RCC 7860 (cell line): ENCODE data around the gene F13A1.

ENCODE experiments used
- DNase-seq: peaks from one replicate; pipeline ENCODE4 v3.0.0-alpha.2; 2015; ENCODE audit warnings: low spot score
- FAIRE-seq: peaks from 2 replicates; lab custom pipeline; 2012; peaks lifted over from hg19 to GRCh38; lab: Jason Lieb, UNC

The F13A1 gene

DNA sequence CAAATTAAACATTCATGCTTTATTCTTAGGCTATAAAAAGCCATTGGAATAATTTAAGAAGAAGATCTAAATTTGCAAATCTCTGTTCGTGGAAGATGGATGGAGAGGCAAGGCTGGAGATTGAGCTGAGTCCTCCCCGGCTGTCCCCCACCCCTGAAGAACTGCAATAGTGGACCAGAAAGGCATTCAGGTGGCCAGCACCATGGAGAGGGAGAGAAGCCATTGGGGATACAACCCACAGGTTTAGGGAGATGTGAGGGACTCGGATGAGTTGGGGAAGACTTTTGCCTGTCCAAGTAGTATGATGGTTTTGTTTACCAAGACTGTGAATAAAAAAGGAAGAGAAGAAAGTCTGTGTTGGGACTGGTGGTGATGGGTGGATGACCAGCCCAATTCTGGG is 120.8 kb downstream of the F13A1 start:
- DNase-seq (no peak), FAIRE-seq (no peak)

DNA sequence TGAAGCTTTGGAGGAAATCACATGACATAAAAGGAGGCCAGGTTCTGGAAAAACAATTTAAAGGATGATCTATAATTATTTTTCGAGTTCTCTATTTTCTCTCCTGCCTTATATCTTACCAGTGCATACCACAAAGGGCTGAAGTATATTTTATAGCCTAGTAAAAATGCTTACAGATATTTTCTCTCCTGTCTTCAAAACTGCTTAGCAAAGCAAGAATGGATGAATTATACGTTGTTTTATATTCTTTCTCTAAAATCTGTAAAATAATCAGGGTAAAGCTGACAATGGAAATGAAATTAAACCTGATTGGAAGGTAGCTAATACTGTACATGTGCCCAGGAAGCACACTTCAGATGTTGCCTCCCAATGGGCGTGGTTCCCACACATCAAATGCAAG is 123.7 kb downstream of the F13A1 start:
- no peak for DNase-seq
- FAIRE-seq: no peak

DNA sequence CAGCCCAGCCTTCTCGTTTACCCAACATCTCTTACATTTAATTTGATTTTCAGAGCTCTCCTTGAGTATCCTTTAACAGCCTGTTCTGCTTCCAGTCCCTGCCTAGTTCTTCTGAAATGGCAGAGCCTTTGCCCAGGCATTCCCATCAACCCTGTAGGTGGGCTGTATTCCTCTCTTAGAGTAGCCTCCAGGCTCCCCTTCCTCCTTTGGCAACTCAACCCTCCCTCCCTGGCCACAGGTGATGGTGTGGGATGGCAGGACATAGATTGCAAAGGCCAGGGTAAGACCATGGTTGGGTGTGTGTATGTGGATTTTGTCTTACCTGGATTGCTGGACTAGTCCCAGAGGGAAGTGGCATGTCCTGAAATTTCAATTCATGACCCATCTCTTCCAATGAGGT is 125.4 kb downstream of the F13A1 start:
- no peak for FAIRE-seq

DNA sequence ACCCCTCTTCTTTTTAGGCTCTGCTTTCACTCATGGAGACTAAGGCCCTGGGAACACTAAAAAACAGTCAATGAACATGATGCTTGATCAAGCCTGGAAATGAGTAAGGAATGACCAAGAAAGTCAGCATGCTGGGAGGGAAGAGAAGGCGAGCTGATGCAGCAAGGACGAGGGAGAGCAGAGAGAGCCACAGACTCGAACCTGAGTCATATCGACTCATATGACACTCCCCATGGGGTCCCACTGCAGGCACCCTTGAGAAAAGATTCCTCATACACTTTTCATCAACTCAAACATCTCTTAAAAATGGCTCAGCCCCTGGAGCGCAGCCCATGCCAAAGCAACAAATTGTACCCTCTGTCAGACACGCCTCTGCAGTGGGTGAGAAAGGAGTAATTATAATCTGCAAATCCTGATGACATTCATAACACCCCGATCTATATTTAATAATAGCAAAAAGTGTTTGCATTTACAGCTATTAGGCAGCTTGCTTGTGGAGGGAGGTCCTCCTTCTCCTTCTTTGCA is 127.2 kb downstream of the F13A1 start:
- DNase-seq (no peak), FAIRE-seq (no peak)

More for the DNA sequence above, 125.4 kb downstream of the F13A1 start:
- DNase-seq: no peak

DNA sequence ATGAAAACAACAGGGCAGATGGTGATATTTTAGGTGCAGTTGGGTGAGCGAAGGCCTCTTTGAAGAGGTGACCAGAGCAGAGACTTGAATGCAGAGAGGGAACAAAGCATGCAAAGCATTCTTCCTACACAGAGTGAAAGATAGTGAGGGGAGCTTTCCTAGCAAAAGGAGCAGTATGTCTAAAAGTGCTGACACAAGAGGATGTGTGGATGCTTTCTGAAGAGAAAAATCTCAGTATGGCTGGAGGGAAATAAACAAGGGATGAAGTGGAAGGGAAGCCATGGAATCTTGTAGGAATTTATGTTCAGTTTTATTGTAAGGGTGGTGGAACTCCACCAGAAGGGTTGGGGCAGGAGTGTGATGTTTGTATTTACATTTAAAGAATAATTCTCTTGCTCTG is 128.6 kb downstream of the F13A1 start:
- FAIRE-seq (no peak), DNase-seq (no peak)

DNA sequence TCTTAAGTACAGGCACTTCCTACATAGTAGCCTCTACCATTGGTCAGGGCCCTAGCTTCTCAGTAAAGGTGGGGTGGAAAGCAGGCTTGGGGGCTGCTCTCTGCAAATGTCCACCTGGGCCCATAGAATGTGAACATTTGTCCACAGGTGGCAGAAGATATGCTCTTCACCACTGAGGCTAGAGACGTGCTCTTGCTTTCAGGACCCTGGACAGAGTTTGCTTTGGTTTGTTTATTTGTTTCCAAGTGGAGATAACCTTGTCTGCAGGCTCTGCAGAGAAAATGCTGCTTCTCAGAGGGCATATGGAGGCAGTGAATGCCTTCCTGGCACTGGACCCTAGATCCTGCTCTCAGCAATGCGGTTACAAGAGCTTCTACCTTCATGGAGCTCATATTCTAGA is 129.0 kb downstream of the F13A1 start:
- DNase-seq (no peak), FAIRE-seq (no peak)

DNA sequence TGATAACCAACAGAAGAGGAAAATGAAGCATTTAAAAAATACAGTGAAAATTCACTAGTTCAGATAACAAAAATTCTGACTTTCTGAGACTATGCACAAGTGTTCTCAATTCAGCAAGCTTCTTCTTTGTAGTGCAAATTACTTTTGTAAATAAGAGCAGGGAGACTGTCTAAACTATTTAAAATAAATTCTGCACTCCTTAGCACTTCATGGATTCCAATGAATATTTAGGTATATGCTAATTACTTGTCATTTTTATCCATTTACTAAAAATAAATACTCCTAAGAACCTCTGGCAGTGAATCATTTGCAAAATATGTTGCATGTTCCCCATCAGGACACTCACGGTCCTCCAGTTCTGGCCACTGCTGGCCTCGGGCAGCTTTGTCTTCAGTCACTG is 139.8 kb downstream of the F13A1 start:
- FAIRE-seq (no peak), DNase-seq (no peak)

DNA sequence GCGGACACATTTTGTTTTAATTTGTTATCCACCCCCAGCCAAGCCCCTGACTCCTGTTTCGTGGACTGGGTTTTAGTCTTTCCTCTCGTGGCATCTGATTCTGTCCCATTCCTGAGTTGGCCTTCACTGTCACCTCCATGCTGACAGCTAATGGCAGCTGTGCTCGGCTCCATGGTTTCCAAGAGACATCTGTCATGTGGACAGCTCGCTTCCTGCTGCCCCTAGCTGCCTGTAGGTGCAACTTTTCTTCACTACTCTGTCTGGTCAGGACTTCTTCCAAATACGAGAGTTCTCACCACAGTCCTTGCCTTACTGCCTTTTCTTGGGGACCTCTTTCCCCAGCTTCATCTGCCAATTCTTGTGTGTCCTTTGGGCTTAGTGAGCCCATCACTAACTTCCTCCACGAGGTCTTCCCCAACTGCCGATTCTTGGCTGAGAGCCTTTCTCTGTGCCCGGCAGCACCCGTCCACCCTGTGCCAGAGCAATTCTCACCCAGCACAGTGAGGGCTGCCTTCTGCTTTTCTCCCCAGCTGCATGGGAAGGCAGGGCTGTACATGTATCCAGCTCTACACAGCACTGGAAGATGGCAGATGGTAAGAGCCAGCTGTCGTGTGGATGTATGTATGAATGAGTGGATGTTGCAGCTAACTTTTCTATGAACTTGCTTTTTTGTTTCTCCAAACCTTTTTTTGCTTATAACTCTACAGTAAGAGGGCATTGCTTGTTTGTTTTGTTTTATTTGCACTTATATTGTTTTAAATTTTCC is 140.4 kb downstream of the F13A1 start:
- no peak for FAIRE-seq
- no peak for DNase-seq

DNA sequence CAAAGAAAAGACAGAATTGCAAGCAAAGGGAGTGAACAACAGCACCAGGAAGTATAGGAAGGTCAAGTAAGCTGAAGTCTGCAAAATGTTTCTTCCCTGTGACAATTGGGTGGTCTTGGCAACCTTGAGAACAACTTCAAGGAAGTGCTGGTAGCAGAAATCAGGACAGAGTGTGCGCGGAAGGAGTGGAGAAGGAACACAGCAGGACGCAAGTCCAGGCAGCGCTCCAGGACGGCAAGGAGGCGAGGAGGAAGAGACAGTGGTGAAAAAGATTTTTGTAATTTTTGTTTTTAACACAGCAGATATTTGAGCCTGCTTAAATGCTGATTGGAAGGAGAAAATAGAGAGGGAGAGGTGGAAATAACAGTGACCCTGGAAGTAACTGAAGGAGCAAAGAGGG is 141.7 kb downstream of the F13A1 start:
- FAIRE-seq: no peak
- no peak for DNase-seq

DNA sequence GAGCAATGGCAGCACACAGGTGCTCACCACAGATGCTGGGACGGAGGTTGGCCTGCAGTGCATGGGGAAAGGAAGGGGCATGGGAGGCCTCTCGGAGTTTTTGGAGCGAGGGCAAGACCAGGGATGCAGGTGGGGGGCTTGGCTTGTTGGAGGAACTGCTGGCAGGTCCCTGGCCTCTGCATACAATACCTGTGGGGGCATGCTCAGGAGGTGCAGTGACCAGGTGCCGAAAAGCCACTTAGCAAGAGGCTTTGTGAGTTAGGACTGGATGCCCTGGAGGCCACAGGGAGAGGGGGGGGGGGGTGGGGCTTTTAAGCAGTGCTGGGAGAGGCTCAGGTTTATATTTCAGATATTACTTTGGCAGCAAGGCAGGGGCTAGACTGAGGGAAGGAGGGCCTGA is 142.7 kb downstream of the F13A1 start:
- DNase-seq: no peak
- no peak for FAIRE-seq

DNA sequence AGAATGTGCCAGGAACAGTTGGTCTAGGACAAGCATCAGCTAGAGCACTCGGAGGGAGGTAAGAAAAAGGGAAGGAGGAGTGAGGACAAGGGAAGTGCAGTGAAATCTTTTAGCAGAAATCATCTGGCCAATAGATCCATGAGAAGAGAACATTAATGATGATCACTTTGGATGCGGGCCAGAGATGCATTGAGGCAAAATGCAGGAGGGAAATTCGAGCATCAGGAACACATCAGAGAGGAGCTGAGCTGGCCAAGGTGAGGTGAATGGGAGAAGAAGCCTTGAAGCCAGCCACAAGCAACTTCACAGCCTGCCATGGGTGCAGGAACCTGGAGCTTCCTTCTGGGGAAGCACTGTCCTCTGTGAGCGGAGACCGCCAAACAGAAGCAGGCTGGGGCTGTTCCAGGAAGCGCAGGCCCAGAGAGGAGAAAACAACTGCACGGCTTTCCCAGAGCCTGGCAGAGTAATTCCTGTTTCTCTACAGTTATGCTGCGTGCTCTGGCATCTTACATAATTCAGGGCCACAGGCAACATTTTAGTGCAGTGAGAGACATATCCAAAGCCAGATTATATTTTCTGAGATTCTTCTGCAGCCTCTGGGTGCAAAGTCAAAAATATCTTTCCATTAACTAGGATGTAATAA is 143.8 kb downstream of the F13A1 start:
- FAIRE-seq: no peak
- DNase-seq: no peak

DNA sequence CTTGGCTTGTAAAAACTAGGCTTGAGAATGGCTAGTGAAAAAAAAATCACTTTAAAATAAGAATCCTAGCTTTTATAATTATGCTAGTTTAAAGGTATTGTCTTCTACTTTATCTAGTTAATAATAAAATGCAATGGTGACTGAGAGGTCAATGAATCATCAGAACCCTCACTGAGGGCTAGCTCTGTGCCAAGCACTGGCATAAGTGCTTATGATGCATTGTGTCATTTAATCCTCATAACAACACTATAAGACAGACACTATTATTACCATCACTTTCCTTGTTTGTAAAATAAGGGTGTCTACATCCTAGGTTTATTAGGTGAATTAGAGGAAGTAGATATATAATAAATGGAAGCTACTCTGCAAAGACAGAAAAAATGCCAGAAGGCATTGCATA is 144.3 kb downstream of the F13A1 start:
- FAIRE-seq (no peak), DNase-seq (no peak)

DNA sequence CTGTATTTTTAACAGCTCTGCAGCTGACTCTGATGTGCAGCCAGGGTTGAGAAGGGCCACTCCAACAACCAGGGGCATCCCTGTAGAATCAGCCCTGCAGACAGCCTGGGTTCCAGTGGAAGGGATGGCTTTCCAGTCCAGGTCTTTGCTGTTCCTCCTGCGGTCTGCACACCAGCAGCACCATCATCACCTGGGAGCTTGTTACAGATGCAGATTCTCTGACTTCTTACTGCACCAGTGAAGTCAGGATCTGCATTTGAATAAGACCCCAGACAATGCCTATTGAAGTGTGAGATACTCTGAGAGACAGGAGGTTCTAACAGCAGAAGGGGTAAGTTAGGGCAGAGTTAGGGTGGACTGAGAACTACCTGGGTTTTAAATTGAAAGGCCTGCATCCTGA is 151.3 kb downstream of the F13A1 start:
- DNase-seq (no peak), FAIRE-seq (no peak)

DNA sequence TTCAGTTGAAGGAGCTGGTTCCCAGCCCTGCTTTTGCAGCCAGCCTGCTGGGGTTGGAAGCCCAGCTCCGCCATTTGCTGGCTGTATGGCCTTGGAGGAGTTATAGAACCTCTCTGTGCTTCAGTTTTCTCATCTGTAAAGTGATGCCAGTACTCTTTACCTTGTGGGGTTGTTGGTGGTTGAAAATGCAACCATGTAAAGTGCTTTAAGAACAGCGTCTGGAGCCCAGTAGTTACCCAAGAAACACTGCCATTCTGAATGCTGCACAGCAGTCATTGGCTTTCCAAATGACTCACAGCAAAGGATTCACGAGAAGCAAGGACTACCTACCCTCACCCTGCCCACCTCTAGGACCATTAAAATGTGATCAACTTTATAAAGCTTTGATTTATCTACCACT is 154.4 kb downstream of the F13A1 start:
- FAIRE-seq: no peak
- no peak for DNase-seq

DNA sequence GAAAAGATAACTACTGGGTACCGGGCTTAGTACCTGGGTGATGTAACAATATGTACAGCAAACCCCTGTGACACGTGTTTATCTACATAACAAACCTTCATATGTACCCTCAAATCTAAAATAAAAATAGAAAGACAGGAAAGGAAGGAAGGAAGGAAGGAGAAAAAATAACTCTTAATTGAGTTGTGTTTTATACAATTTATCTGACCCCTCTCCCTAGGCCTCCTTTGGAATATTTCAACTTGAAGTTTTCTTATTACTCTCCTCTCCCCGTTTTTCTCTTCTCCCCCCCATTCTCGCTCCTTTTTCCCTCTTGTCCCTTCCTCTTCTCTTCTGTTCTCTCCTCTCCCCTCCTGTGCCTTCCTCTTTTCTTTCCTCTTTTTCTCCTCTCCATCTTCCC is 156.1 kb downstream of the F13A1 start:
- DNase-seq (no peak), FAIRE-seq (no peak)

DNA sequence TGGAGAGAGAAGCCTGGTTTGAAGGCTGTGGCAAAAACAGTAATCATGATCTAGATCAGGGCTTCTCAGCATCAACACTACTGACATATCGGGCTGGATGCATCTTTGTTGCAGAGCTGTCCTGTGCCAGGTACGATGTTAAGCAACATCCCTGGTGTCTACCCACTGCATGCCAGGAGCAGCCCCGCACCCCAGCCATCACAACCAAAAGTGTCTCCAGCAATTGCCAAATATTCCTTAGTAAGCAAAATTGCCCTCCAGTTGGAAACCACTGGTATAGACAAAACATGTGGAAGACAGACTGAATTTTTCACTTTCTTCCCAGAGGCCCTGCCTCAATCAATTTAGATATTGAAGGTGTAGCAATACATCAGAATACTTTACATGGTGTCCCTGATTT is 166.1 kb downstream of the F13A1 start:
- DNase-seq: no peak
- no peak for FAIRE-seq

DNA sequence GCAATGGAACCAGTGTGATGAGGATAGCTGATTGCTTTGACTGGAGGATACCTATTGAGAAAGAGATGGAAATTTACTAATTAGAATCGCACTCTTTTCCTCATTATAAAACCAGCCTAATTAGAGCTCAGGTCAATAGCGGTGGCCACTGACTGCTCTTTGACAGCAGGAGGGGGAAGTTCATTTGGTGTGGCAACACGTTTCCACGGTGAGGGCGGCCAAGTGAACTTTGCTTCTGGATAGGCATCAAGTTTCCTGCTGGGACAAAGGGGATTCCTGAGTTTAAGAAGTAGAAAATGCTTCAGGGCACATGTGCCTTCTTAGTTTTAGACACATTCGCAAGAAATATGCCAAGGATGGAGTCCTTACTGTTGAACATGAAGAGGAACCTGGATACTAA is 168.4 kb downstream of the F13A1 start:
- FAIRE-seq (no peak), DNase-seq (no peak)

DNA sequence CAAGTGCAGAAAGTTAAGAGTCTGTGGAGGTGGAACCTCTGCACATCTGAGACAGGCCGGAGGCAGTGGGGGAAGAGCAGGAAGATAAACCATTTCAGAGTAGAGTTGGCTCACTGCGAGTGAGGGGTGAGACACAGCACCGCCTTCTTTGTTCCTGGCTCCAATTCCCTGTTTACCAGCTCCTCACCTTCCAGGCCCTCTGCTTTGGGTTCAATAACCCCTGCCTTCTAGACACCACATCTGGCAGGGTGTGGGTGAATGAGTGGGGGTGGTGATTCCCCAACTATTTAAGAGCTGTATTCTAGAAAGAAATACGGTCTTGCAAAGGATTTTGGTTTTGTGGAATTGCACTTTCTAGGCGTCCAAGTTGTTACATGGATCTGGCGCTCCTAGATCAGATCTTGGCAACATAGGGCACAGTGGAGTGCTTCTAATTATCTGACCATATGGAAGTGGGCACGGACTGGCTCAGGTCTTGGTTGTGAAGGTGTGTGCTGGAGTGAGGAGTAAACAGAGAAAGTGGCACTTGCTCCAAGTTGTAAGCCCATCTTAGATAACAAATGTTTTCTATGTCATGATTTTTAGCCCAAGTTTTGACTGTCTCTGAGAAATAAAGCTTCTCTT is 172.2 kb downstream of the F13A1 start:
- no peak for DNase-seq
- no peak for FAIRE-seq

DNA sequence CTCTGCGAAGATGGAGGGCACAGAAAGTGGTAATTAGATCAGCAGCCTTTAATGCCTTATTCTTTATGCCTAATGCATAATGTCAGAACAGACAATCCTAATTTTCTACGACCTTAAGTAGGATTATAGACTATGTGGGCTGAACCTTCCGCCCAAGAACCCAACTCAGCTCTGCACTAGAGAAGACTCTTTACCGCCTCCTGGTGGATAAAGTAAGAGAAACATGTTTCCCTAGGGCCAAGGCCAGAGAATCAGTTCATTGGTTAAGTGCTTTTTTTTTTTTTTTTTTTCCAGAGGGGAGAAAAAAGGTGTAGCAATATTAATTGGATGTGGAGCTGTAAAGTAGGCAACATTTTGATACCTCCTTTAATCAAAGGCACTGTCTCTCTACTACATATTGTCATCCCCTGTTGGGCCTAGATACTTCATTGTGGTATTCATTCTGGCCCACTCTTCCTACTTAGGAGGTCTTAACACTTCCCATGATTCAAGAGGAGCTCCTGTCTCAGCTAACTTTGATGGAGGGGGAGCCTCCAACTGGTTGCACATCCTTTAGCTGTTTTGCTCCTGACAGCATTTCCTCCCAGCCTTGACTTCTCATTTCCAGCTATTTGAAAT is 188.9 kb downstream of the F13A1 start:
- FAIRE-seq: no peak

DNA sequence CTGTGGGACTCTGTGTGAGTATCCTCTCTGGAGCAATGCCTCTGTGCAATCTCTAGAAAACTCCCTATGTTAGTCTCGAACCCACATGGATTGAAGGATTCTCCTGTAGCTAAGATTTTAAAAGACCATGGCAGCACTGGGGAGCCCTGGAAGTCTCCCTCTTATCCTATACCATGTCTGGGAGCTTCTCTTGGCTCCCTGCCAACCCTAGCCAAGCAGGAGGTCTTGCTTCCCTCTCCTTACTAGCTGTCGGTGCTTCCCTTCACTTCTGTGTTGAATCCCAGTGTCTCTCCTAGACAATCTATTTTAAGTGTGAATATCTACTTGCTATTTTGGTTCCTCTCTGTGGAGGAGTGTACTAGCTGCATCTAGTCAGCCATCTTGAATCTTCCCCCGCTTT is 195.0 kb downstream of the F13A1 start:
- FAIRE-seq: no peak
- no peak for DNase-seq

More for the DNA sequence above, 188.9 kb downstream of the F13A1 start:
- DNase-seq: no peak

DNA sequence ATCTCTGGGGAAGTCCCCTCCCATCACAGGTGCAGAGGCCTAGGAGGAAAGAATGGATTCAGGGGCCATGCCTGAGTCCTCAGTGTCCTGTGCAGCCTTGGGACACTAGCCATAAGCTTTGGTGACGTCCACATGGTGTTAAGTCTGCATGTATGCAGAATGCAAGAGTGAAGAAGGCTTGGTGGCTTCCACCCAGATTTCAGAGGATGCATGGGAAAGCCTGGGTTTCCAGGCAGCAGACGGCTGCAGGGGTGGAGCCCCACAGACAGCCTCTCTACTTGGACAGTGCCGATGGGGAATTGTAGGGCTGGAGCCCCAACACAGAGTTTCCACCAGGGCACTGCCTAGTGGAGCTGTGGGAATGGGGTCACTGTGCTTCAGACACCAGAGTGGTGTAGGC is 196.7 kb downstream of the F13A1 start:
- DNase-seq: no peak

DNA sequence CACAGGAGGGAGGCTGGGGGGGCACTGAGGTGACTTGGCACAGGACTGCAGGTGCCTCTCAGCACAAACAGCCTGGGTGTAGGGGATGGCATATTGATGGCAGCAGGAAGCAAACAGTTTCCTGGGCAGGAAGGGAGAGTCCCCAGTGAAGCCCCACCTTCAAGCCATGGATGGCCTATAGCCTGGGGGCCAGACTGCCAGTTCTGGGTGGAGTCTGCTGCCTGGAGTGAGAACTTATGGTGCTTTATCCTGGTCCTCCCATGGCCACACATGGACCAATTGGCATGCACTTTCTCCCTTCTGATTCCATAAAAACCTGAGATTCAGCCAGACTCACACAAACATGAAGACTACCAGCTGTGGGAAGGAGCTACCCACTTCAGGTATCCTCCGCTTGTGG is 198.5 kb downstream of the F13A1 start:
- no peak for FAIRE-seq
- no peak for DNase-seq

More for the DNA sequence above, 196.7 kb downstream of the F13A1 start:
- FAIRE-seq: no peak
